NCI-H1105 treated with DMSO at 0.1 percent for 48 hours (cell line): ENCODE data around the gene PLXDC1.
A peak's percentile ranks its signal among the peaks of the same experiment; 100 is the strongest.

Experiments used
- DNase-seq: peaks from one replicate; lab custom pipeline; 2025; lab: John Stamatoyannopoulos, UW

The PLXDC1 gene

GRCh38 chr17:39151150-39151942 lies at the start of gene PLXDC1:
TSS of gene PLXDC1 (minus strand) at chr17:39151637. CDS start at chr17:39151437, 200 bp downstream.
- peak; percentile 3 for DNase-seq

- no peak for DNase-seq
Observed at GRCh38 chr17:39200957-39201510, 49.6 kb upstream of the PLXDC1 start.

- DNase-seq, result peak; percentile 79
Observed at GRCh38 chr17:39200070-39200879, 48.8 kb upstream of the PLXDC1 start, which contains the start of gene RPL19. TSS of gene RPL19 (plus strand) at chr17:39200283. CDS start at chr17:39200345, 62 bp downstream.

GRCh38 chr17:39199820-39200069 lies 48.3 kb upstream of the PLXDC1 start:
- peak; percentile 88 for DNase-seq

GRCh38 chr17:39198186-39198566 lies 46.7 kb upstream of the PLXDC1 start:
- DNase-seq, result no peak

- peak; percentile 80 for DNase-seq
Observed at GRCh38 chr17:39197380-39198185, 46.1 kb upstream of the PLXDC1 start, which contains the start of gene CACNB1. TSS of gene CACNB1 (minus strand) at chr17:39197669. CDS start at chr17:39197495, 174 bp downstream.

- DNase-seq, result peak; percentile 28
Observed at GRCh38 chr17:39196808-39197291, 45.4 kb upstream of the PLXDC1 start.

GRCh38 chr17:39196241-39196807 lies 44.9 kb upstream of the PLXDC1 start:
- no peak for DNase-seq

GRCh38 chr17:39195568-39196160 lies 44.2 kb upstream of the PLXDC1 start:
- no peak for DNase-seq

- no peak for DNase-seq
Observed at GRCh38 chr17:39194985-39195524, 43.6 kb upstream of the PLXDC1 start.

GRCh38 chr17:39194089-39194984 lies 42.9 kb upstream of the PLXDC1 start:
- no peak for DNase-seq

GRCh38 chr17:39193346-39193745 lies 41.9 kb upstream of the PLXDC1 start:
- DNase-seq, result no peak

- no peak for DNase-seq
Observed at GRCh38 chr17:39192901-39193300, 41.5 kb upstream of the PLXDC1 start.

GRCh38 chr17:39191750-39192510 lies 40.5 kb upstream of the PLXDC1 start:
- DNase-seq, result no peak

GRCh38 chr17:39187152-39187830 lies 35.9 kb upstream of the PLXDC1 start:
- no peak for DNase-seq

- peak; percentile 71 for DNase-seq
Observed at GRCh38 chr17:39186481-39187002, 35.1 kb upstream of the PLXDC1 start.

- no peak for DNase-seq
Observed at GRCh38 chr17:39183720-39184119, 32.3 kb upstream of the PLXDC1 start.

- no peak for DNase-seq
Observed at GRCh38 chr17:39183045-39183444, 31.6 kb upstream of the PLXDC1 start.
